SU-DHL-6 (cell line): ENCODE results near the gene MEOX2.

Experiments
- H2AFZ ChIP-seq: fragments of 200-600 bp; sonication (generic); 2 replicates; pipeline ENCODE4 v1.6.1; 2014; ENCODE audit warnings: low read depth, mild to moderate bottlenecking, moderate library complexity, mixed read lengths, antibody characterized with exemption, low read length; ENCODE audit not compliant: severe bottlenecking
- H3F3A ChIP-seq: fragments of 200-600 bp; shearing (Covaris generic); 2 replicates; pipeline ENCODE4 v1.6.0; 2016; ENCODE audit warnings: antibody characterized with exemption, mild to moderate bottlenecking; ENCODE audit not compliant: insufficient read depth
- H3K27ac ChIP-seq: fragments of 200-600 bp; sonication (generic); 2 replicates; pipeline ENCODE4 v1.5.1; 2016; ENCODE audit warnings: low read depth, mild to moderate bottlenecking, low read length, moderate library complexity, mixed read lengths
- H3K27me3 ChIP-seq: fragments of 200-600 bp; sonication (generic), shearing (Covaris generic); 2 replicates; pipeline ENCODE4 v1.6.0; 2014; ENCODE audit warnings: mild to moderate bottlenecking, low read length
- H3K36me3 ChIP-seq: fragments of 200-600 bp; sonication (generic); 2 replicates; pipeline ENCODE4 v1.6.1; 2014; ENCODE audit warnings: mild to moderate bottlenecking, low read length, mixed read lengths
- H3K4me2 ChIP-seq: fragments of 300-600, 200-600 bp; shearing (Covaris generic), sonication (generic); 2 replicates; pipeline ENCODE4 v1.6.0; 2014; ENCODE audit warnings: low read length, low read depth, mild to moderate bottlenecking; ENCODE audit not compliant: poor library complexity, severe bottlenecking
- H3K4me3 ChIP-seq: fragments of 200-600 bp; sonication (generic); 2 replicates; pipeline ENCODE4 v1.5.1; 2014; ENCODE audit warnings: antibody characterized with exemption, low read length, mild to moderate bottlenecking, mixed read lengths; ENCODE audit not compliant: insufficient read depth, poor library complexity, severe bottlenecking
- H3K79me2 ChIP-seq: fragments of 200-600 bp; sonication (generic); 2 replicates; pipeline ENCODE4 v1.6.1; 2014; ENCODE audit warnings: mild to moderate bottlenecking, low read length, moderate library complexity; ENCODE audit not compliant: insufficient read depth
- H3K9ac ChIP-seq: fragments of 200-600 bp; sonication (generic); 2 replicates; pipeline ENCODE4 v1.7.0; 2014; ENCODE audit warnings: mild to moderate bottlenecking, low read length
- H3K9me2 ChIP-seq: fragments of 200-600 bp; sonication (generic); replicated peaks from 2 replicates; pipeline ENCODE4 v1.6.1; 2014; ENCODE audit warnings: low read length; ENCODE audit not compliant: insufficient read depth
- H3K9me3 ChIP-seq: fragments of 200-600 bp; sonication (generic); 2 replicates; pipeline ENCODE4 v1.6.1; 2014; ENCODE audit warnings: low read length, mixed read lengths; ENCODE audit not compliant: insufficient read depth
- H4K20me1 ChIP-seq: fragments of 200-600 bp; sonication (generic); 2 replicates; pipeline ENCODE4 v1.6.1; 2014; ENCODE audit warnings: low read depth, mild to moderate bottlenecking, antibody characterized with exemption, low read length, moderate library complexity, mixed read lengths
- EZH2phosphoT487 ChIP-seq: fragments of 200-600 bp; sonication (generic), shearing (Covaris generic); conservative IDR thresholded peaks from 2 replicates; pipeline ENCODE4 v1.6.1; 2018; ENCODE audit warnings: mild to moderate bottlenecking, antibody characterized with exemption, low read length, moderate library complexity, mixed read lengths
- TF ChIP-seq, protein P1 (sequence below): fragments of 200-600 bp; sonication (generic); IDR thresholded peaks from one replicate; pipeline ENCODE4 v1.5.1; 2017; ENCODE audit warnings: antibody characterized with exemption, mild to moderate bottlenecking, low read length, moderate library complexity; ENCODE audit not compliant: insufficient read depth, poor library complexity, severe bottlenecking

Gene MEOX2

DNA sequence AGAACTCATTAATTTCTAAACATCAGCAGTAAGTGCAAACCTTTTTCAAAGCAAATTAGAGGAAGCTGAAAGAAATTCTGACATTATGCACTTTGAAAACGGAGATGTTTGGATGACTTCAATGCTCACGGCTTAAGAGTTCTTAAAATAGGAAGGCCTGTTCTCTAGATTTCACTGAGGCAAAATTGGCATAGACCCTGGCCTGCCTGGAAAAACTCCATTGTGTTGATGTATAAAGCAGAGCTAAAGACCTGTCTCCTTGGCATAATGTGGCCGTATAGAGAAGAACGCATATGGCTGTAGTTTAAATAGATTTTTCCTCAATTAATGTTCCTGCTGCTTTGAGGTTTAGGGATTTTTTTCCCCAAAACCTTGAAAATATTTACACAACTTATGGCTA, 100.2 kb downstream of the MEOX2 start:
- Histone ChIP-seq H3K9me3 (peaks cover 12% of the 10 kb centered on the region; the same call in 1 of the 2 replicates), H3K4me2 (no peak overlapping the region), H2AFZ (no peak overlapping the region), H3K36me3 (no peaks in the 10 kb centered on the region; the same call in 1 of the 2 replicates), H3K27me3 (no peaks in the 10 kb centered on the region), H3K9ac (no peak overlapping the region), H3K9me2 (no peaks in the 10 kb centered on the region), H3F3A (no peaks in the 10 kb centered on the region), H3K79me2 (no peaks in the 10 kb centered on the region), H3K27ac (no peak overlapping the region), H4K20me1 (no peaks in the 10 kb centered on the region), H3K4me3 (no peak overlapping the region)
- TF ChIP-seq EZH2phosphoT487: no peak
- TF ChIP-seq, protein P1, sequence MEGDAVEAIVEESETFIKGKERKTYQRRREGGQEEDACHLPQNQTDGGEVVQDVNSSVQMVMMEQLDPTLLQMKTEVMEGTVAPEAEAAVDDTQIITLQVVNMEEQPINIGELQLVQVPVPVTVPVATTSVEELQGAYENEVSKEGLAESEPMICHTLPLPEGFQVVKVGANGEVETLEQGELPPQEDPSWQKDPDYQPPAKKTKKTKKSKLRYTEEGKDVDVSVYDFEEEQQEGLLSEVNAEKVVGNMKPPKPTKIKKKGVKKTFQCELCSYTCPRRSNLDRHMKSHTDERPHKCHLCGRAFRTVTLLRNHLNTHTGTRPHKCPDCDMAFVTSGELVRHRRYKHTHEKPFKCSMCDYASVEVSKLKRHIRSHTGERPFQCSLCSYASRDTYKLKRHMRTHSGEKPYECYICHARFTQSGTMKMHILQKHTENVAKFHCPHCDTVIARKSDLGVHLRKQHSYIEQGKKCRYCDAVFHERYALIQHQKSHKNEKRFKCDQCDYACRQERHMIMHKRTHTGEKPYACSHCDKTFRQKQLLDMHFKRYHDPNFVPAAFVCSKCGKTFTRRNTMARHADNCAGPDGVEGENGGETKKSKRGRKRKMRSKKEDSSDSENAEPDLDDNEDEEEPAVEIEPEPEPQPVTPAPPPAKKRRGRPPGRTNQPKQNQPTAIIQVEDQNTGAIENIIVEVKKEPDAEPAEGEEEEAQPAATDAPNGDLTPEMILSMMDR: no peak

DNA sequence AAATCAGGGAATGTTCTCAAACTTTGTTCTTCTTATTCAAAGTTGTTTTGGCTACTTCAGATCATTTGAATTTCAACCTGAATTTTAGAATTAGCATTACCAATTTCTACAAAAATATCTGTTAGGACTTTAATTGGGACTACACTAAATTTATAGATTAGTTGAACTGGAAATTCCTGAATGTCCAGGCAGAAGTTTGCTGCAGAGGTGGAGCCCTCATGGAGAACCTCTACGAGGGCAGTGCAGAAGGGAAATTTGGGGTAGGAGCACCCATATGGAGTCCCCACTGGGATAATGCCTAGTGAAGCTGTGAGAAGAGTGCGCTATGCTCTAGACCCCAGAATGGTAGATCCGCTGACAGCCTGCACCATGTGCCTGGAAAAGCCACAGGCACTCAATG, 101.9 kb downstream of the MEOX2 start:
- Histone ChIP-seq H2AFZ (no peak overlapping the region), H3K36me3 (no peaks in the 10 kb centered on the region; the same call in 1 of the 2 replicates), H3K9me2 (no peaks in the 10 kb centered on the region), H3K9me3 (peaks cover 12% of the 10 kb centered on the region; the same call in 1 of the 2 replicates), H3K27ac (no peak overlapping the region), H4K20me1 (no peaks in the 10 kb centered on the region), H3K79me2 (no peaks in the 10 kb centered on the region), H3K4me3 (no peak overlapping the region), H3K9ac (no peak overlapping the region), H3F3A (no peaks in the 10 kb centered on the region), H3K4me2 (no peak overlapping the region), H3K27me3 (no peaks in the 10 kb centered on the region)
- TF ChIP-seq, protein P1: no peak
- no peak for TF ChIP-seq EZH2phosphoT487

GRCh38 chr7:15582773-15583172, 103.7 kb downstream of the MEOX2 start:
- Histone ChIP-seq H3K9me3 (peaks cover 12% of the 10 kb centered on the region; the same call in 1 of the 2 replicates), H3K27me3 (no peaks in the 10 kb centered on the region), H3K4me2 (no peak overlapping the region), H3K27ac (no peak overlapping the region), H3K4me3 (no peak overlapping the region), H3K36me3 (no peaks in the 10 kb centered on the region; the same call in 1 of the 2 replicates), H4K20me1 (no peaks in the 10 kb centered on the region), H3K9me2 (no peaks in the 10 kb centered on the region), H3F3A (no peaks in the 10 kb centered on the region), H3K79me2 (no peaks in the 10 kb centered on the region), H3K9ac (no peak overlapping the region), H2AFZ (no peak overlapping the region)
- TF ChIP-seq, protein P1: no peak
- no peak for TF ChIP-seq EZH2phosphoT487
